ENCODE results near the gene DACH2. TPM values are rescaled to one million over a fixed set of nuclear protein-coding genes. Genes with fewer than 3 reads are reported as not detected.

DACH2 gene
- total and polyA plus RNA-seq, 4 donors, result 0.23 TPM; not detected in 3

Small RNAs within 50 kb of the gene (small RNA-seq; reads per million reads assigned to genes)
- gene FCF1P9 (not detected), gene RF00026 (not detected)

Other genes starting within 250 kb of the DACH2 start
- 1 to 10 TPM; 5.1 to 8.1 TPM for gene CHM, start 100.9 kb upstream of the DACH2 start, total RNA-seq
- 1 to 10 TPM; 5.5 to 7.3 TPM for gene CHM, start 100.9 kb upstream of the DACH2 start, polyA plus RNA-seq